Adrenal gland (tissue), 12 donors: ENCODE results near the gene COPZ2. TPM values are rescaled to one million over a fixed set of nuclear protein-coding genes. Genes with fewer than 3 reads are reported as not detected.

Experiments used
- DNase-seq, 7 donors: peaks; one replicate each; pipeline ENCODE4 v3.0.0-alpha.2; 2019 to 2020
- H3K27ac ChIP-seq, 5 donors: fragments of 200-600 bp; sonication (generic) in 4 of 5; 1 replicate in 3 of 5; 2 replicates in 2 of 5; pipeline versions ENCODE4 v1.5.1 to v1.8.0; 2016 to 2020; ENCODE audit warnings: mild to moderate bottlenecking in 1 of 5
- H3K27me3 ChIP-seq: fragments of 200-600 bp; 2 replicates; pipeline ENCODE4 v1.8.0; 2021
- H3K36me3 ChIP-seq, 2 donors: fragments of 200-600 bp; replicated peaks in 1 of 2; 1 replicate in 1 of 2; 2 replicates in 1 of 2; pipeline versions ENCODE4 v1.5.1 to v1.8.0; 2018 to 2022
- H3K4me1 ChIP-seq, 2 donors: fragments of 200-600 bp; replicated peaks in 1 of 2; 1 replicate in 1 of 2; 2 replicates in 1 of 2; pipeline versions ENCODE4 v1.5.1 to v1.8.0; 2018 to 2021
- H3K4me3 ChIP-seq, 4 donors: fragments of 200-600 bp; sonication (generic) in 3 of 4; one replicate each; pipeline ENCODE4 v1.5.1; 2016 to 2018
- H3K9me3 ChIP-seq, 3 donors: fragments of 200-600 bp; sonication (generic) in 1 of 3; replicated peaks in 1 of 3; 1 replicate in 2 of 3; 2 replicates in 1 of 3; pipeline versions ENCODE4 v1.5.1 to v1.8.0; 2016 to 2021
- POLR2A ChIP-seq, 2 donors: fragments of 450-650 bp; IDR thresholded peaks; one replicate each; pipeline ENCODE4 v1.6.1; 2017; ENCODE audit warnings: antibody characterized with exemption in 2 of 2, mild to moderate bottlenecking in 2 of 2, moderate library complexity in 1 of 2
- WGBS, 4 donors: extraction: QIAGEN DNeasy Blood & Tissue Kit in 2 of 4; methylation state at CpG; one replicate each; pipeline versions ENCODE4 v1.1.5 to v1.1.7; 2013 to 2017; 5-methylcytosine and 5-hydroxymethylcytosine counted together
- intact Hi-C, 2 donors: fragments of 100-400 bp; cut with DNase I; formaldehyde crosslinking; loops; one replicate each; pipeline versions ENCODE4 v1.14.1 to v1.15.0; 2022 to 2023
- polyA plus RNA-seq, 3 donors: library from polyadenylated mRNA; stranded (reverse); fragments of 200-250 nt in 2 of 3; fragments of 350-450 nt in 1 of 3; fragmentation: Illumina TruSeq in 1 of 3; extraction: RNeasy Lipid Tissue Mini Kit (QIAGEN cat#74804) in 1 of 3; gene quantifications; one replicate each; pipeline ENCODE4 v1.2.3, GENCODE V29; 2013 to 2014
- total RNA-seq, 9 donors: library from RNA; depleted of rRNA in 4 of 9; stranded (reverse); fragments of >200 nt in 4 of 9; fragments of 120-200 nt in 1 of 9; fragmentation: NEBNext Ultra II Directional in 1 of 9; extraction: Animal tissue kit (Norgen Biotek cat#: 25700) in 1 of 9; gene quantifications; one replicate each; pipeline versions ENCODE4 v1.1.0 to v1.2.4, GENCODE V29; 2013 to 2023
- TF ChIP-seq, protein P1 (sequence below), 6 experiments: fragments of 450-650 bp in 4 of 6; fragments of 200-600 bp in 2 of 6; sonication (generic) in 1 of 6; IDR thresholded peaks; 1 replicate in 5 of 6; 2 replicates in 1 of 6; pipeline versions ENCODE4 v1.5.1 to v1.8.0; 2016 to 2021; ENCODE audit warnings: antibody characterized with exemption in 6 of 6, mild to moderate bottlenecking in 2 of 6, moderate library complexity in 1 of 6
- donor health status: healthy with polysubstance abuse.
- donor health status: Bipolar disorder and iron deficiency.
- donor health status: DM: yes; HTN: yes; CAD: no.
- donor health status: DM: no; HTN: no; CAD: no.
- donor health status: DM: no; HTN: no; CAD: no.
- donor health status: DM: yes; HTN: yes; CAD: no.

COPZ2 gene
- total and polyA plus RNA-seq, 12 donors, result 16.3 to 60.1 (median 42.4) TPM

DNA sequence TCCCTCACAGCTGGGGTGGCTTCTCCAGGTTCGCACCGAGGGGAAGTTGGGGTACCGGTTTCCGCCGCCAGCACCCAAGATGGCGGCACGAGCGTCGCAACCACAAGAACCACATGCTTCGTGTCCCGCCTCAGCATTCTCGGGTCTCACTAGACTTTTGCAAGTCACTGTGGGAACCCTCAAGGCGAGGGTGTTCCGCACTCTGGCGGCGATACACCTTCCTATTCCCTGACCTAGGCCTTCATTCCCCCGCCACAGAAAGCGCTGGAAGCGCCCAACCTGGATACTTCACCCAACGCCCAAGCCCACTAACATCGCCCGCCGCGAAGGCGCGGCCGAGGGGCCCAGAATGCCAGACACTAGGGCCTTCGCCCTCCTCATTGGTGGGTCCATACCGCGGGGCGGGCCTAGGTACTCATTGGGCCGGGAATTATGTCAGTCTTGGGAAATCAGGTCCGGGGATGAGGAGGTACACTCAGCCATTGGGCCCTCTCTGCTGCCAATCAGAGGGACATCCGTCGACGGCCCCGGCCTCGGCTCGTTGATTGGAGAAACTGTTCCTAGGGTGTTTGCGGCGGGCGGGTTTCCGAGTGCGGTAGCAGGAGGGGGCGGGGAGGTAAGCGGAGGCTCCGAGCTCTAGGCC is 10.3 kb upstream of the COPZ2 start, which contains the start of gene NFE2L1:
NFE2L1 (plus strand) TSS at position 619 of the 643 bp plus-strand sequence. CDS start 2,760 bp downstream, outside the sequence.
- peak; percentile 72 to 90 for TF ChIP-seq POLR2A (IDR thresholded peaks at IDR 0.05)
- TF ChIP-seq, protein P1, sequence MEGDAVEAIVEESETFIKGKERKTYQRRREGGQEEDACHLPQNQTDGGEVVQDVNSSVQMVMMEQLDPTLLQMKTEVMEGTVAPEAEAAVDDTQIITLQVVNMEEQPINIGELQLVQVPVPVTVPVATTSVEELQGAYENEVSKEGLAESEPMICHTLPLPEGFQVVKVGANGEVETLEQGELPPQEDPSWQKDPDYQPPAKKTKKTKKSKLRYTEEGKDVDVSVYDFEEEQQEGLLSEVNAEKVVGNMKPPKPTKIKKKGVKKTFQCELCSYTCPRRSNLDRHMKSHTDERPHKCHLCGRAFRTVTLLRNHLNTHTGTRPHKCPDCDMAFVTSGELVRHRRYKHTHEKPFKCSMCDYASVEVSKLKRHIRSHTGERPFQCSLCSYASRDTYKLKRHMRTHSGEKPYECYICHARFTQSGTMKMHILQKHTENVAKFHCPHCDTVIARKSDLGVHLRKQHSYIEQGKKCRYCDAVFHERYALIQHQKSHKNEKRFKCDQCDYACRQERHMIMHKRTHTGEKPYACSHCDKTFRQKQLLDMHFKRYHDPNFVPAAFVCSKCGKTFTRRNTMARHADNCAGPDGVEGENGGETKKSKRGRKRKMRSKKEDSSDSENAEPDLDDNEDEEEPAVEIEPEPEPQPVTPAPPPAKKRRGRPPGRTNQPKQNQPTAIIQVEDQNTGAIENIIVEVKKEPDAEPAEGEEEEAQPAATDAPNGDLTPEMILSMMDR (IDR thresholded peaks at IDR 0.05), result peak in 1 of 6 experiments; percentile 8
- peaks cover 0 to 12% of the 10 kb centered on the region in 2 donors for H3K36me3 ChIP-seq
- no peaks in the 10 kb centered on the region for H3K9me3 ChIP-seq
- intact Hi-C loops, result no loop called here
- peak; percentile 99 to 100 (median 100) for DNase-seq
- no peaks in the 10 kb centered on the region for H3K27me3 ChIP-seq
- peaks cover 45 to 53% of the 10 kb centered on the region in 2 donors for H3K4me1 ChIP-seq
- peak within 1 kb of the TSS; percentile 78 to 98 (median 96) for H3K27ac ChIP-seq
- WGBS, 4 donors, result 0% methylated on average over 6 to 47 of the region's 47 CpGs
- peak within 1 kb of the TSS; percentile 19 to 86 (median 74) for H3K4me3 ChIP-seq

DNA sequence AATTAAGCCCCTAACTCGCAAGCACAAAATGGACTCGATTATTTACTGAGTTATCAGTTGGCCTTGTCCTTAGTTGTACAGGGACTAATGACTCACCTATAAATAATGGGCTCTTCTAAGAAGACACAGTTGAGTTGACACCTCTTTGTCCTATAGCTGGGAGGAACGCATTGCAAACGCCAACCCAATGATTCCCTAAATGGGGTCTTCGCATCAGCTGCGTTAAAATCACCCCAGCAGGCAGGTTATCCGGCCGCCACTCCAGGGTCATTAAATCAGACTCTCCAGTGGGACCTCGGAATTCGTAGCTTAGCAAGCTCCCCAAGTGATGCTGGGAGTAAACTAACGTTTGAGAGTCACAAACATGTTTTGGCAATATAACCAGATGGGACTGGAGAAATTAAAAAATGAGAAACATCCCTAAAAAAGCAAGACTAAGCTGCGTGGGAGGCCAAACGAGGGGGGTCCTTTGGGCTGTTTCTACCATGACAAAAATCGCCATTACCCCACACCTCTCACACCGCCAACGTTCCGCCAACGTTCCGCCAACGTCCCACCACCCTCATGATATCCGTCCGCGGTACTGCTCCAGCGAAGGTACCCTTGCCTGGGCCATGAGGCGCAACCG is 9.6 kb upstream of the COPZ2 start:
- peak in 1 of 7 donors; percentile 24 for DNase-seq
- WGBS, 4 donors, result 3 to 6% (median 5%) methylated on average over 18 to 26 of the region's 26 CpGs
- Histone ChIP-seq H3K27me3 (no peaks in the 10 kb centered on the region), H3K36me3 (peaks cover 0 to 12% of the 10 kb centered on the region in 2 donors), H3K4me1 (peaks cover 39 to 47% of the 10 kb centered on the region in 2 donors), H3K9me3 (no peaks in the 10 kb centered on the region), H3K27ac (peak overlapping the region; percentile 78 to 98 (median 96)), H3K4me3 (peak overlapping the region; percentile 13 to 86 (median 42))
- intact Hi-C loops, result no loop called here
- no peak for TF ChIP-seq POLR2A (IDR thresholded peaks at IDR 0.05)
- TF ChIP-seq, protein P1 (IDR thresholded peaks at IDR 0.05), result peak in 1 of 6 experiments; percentile 3

DNA sequence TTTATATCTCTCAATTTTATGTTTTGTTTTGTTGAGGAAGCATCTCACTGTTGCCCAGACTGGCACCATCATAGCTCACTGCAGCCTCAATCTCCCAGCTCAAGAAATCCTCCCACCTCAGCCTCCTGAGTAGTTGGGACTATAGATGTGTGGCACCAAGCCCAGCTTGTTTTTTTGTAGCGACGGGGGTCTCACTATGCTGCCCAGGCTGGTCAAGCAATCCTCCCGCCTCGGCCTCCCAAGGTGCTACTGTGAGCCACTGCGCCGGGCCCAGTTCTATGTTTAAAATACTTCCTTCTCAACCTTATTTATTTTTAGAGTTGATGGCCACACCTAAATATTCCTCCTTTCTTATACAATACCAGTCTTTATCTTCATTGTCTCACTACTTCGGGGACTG is 8.7 kb upstream of the COPZ2 start:
- Histone ChIP-seq H3K4me3 (peak overlapping the region in 1 of 4 donors; percentile 86), H3K27ac (no peak overlapping the region), H3K4me1 (peaks cover 30 to 37% of the 10 kb centered on the region in 2 donors), H3K36me3 (peaks cover 0 to 8% of the 10 kb centered on the region in 2 donors), H3K9me3 (no peaks in the 10 kb centered on the region), H3K27me3 (no peaks in the 10 kb centered on the region)
- TF ChIP-seq POLR2A (IDR thresholded peaks at IDR 0.05), result no peak
- TF ChIP-seq, protein P1 (IDR thresholded peaks at IDR 0.05), result no peak
- intact Hi-C loops, result no loop called here
- peak in 1 of 7 donors; percentile 16 for DNase-seq
- WGBS, 4 donors, result 92 to 97% (median 93%) methylated on average over 7 of the region's 7 CpGs

DNA sequence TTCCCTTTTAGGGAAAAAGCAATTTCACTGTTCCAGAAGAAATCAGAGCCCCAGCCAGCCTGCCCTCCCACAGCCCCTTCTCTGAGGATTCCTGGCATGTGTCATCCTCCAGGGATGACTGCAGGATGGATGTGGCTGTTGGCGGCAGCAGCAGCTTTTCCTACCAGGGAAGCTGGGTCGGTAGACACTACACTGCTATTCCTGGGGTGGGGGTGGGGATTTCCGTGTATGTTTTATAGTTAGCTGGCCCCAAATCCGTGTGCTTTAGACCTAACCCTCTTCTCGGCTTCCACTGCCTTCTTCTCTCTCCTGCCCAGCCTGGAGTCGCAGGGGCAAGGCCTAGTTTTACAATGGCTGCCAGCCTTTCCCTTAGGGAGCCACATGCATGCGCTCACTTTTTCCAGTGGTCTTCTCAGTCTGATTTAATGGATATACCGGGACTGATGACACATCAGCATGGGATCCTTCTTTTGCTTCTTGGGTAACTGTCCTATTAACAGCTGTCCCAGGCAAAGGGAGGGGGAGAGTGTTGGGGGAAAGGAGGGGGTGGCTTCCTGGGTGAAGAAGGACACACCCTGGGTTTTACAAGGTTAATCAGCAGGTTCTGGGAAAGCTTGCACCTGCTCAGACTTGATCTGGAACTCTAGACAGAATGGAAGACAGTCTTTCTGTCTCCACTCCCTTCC is 7.9 kb upstream of the COPZ2 start:
- Histone ChIP-seq H3K4me1 (peaks cover 21 to 29% of the 10 kb centered on the region in 2 donors), H3K27ac (no peak overlapping the region), H3K4me3 (no peak overlapping the region), H3K36me3 (no peaks in the 10 kb centered on the region), H3K9me3 (no peaks in the 10 kb centered on the region), H3K27me3 (no peaks in the 10 kb centered on the region)
- WGBS, 4 donors, result 60 to 83% (median 70%) methylated on average over 5 to 8 of the region's 8 CpGs
- TF ChIP-seq POLR2A (IDR thresholded peaks at IDR 0.05), result no peak
- TF ChIP-seq, protein P1 (IDR thresholded peaks at IDR 0.05), result no peak
- DNase-seq, result peak in 1 of 7 donors; percentile 12
- intact Hi-C loops, result no loop called here
